NB4 (cell line): ENCODE results near the gene CADM3.
A peak's percentile ranks its signal among the peaks of the same experiment; 100 is the strongest.

Source experiments
- DNase-seq: peaks from one replicate; pipeline ENCODE4 v3.0.0; 2010; ENCODE audit warnings: low read depth
- H3K4me3 ChIP-seq: one replicate; pipeline ENCODE4 v1.5.1; 2011; ENCODE audit warnings: mild to moderate bottlenecking, low read depth, low read length, moderate library complexity
- CTCF ChIP-seq: IDR thresholded peaks from one replicate; pipeline ENCODE4 v1.5.1; 2012; ENCODE audit warnings: low read depth, low read length
- MAX ChIP-seq: IDR thresholded peaks from 2 replicates; pipeline ENCODE4 v1.6.1; 2011; ENCODE audit warnings: low read depth, low read length
- MYC ChIP-seq: IDR thresholded peaks from 2 replicates; pipeline ENCODE4 v1.6.1; 2011; ENCODE audit warnings: low read depth, low read length
- POLR2A ChIP-seq: IDR thresholded peaks from 2 replicates; pipeline ENCODE4 v1.6.1; 2011; ENCODE audit warnings: mild to moderate bottlenecking; ENCODE audit not compliant: insufficient read length; ENCODE audit errors: extremely low read depth

CADM3 gene

GRCh38 chr1:159229896-159230295 lies 58.5 kb downstream of the CADM3 start:
- TF ChIP-seq MYC (no peak), MAX (no peak), POLR2A (no peak), CTCF (no peak)
- H3K4me3 ChIP-seq: no peak overlapping the region
- no peak for DNase-seq

- no peak overlapping the region for H3K4me3 ChIP-seq
- no peak for TF ChIP-seq CTCF
- no peak for TF ChIP-seq MAX
- no peak for TF ChIP-seq MYC
- no peak for TF ChIP-seq POLR2A
- no peak for DNase-seq
Measured at GRCh38 chr1:159239551-159240220, 68.3 kb downstream of the CADM3 start.

GRCh38 chr1:159247266-159247665 lies 75.9 kb downstream of the CADM3 start:
- DNase-seq: no peak
- H3K4me3 ChIP-seq: no peak overlapping the region
- TF ChIP-seq MAX: no peak
- TF ChIP-seq POLR2A: no peak
- TF ChIP-seq MYC: no peak
- no peak for TF ChIP-seq CTCF

DNA sequence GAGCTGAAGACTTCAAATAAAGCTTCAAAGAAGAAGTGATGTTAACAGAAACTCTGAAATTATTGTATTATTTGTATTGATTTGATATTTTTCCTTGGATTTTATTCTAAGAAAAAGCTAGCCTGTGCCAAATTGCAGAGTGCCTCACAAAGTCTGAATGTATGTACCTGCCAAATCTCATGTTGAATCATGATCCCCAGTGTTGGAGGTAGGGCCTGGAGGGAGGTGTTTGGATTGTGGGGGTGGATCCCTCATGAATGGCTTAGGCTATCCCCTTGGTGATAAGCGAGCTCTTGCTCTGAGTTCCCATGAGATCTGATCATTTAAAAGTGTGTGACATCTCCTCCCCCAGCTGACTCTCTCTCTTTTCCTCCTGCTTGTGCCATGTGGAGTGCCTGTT lies 76.9 kb downstream of the CADM3 start:
- no peak overlapping the region for H3K4me3 ChIP-seq
- no peak for DNase-seq
- TF ChIP-seq MYC: no peak
- no peak for TF ChIP-seq CTCF
- TF ChIP-seq MAX: no peak
- TF ChIP-seq POLR2A: no peak

DNA sequence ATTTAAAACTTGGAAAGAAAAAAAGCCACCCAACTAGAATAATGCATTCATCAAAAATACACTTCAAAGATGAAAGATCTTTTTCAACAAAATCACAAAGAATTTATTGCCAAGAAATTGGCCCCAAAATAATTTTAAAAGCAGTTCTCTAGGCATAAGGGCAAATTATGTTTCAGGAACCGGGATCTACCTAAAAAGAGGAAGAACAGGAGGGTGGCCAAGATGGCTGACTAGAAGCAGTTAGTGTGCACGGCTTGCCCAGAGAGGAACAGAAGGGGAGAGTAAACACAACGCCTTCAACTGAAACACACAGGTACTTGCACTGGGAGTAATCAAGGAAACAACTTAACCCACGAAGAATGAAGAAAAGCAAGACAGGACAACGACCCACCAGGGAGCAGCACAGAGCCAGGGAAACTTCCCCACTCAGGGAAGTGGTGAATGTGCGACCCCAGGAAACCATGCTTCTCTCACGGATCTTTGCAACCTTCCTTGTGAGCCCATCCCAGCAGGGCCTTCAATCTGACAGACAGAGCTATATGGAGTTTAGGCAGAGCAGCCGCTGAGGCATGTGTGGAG lies 79.3 kb downstream of the CADM3 start:
- no peak for TF ChIP-seq MAX
- TF ChIP-seq CTCF: no peak
- TF ChIP-seq MYC: no peak
- TF ChIP-seq POLR2A: no peak
- peak; percentile 28 for DNase-seq

More for the DNA sequence above, 79.3 kb downstream of the CADM3 start:
- no peak overlapping the region for H3K4me3 ChIP-seq
